DMS53 (cell line): Measurements from ENCODE around the gene SLC39A5.
A peak's percentile ranks its signal among the peaks of the same experiment; 100 is the strongest.
"Not testable (repeated sequence)": the region's sequence is repeated elsewhere in the genome, so short reads cannot be mapped to it uniquely, and the experiment has no call there.

Source experiments
- DNase-seq: peaks from one replicate; lab custom pipeline; 2025; lab: John Stamatoyannopoulos, UW

Gene SLC39A5

DNA sequence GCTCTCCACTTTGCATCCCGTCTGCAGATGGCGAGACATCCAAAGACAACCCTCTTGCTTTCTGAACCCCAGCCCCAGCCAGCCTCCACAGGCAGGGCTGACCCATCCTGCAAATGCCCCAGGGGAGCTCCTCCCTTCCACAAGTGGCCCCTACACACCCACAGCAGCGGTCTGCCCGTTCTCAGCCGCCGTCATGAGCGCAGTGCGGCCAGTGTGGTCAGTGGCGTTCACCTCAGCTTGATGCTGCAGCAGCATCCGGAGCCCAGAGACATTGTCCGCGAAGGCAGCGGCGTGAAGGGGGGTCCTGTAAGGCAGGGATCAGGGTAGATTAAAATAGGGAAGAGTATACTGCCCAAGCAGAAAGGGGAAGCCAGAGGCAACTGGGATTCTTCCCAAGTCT, 14.6 kb downstream of the SLC39A5 start:
- DNase-seq: no peak

DNA sequence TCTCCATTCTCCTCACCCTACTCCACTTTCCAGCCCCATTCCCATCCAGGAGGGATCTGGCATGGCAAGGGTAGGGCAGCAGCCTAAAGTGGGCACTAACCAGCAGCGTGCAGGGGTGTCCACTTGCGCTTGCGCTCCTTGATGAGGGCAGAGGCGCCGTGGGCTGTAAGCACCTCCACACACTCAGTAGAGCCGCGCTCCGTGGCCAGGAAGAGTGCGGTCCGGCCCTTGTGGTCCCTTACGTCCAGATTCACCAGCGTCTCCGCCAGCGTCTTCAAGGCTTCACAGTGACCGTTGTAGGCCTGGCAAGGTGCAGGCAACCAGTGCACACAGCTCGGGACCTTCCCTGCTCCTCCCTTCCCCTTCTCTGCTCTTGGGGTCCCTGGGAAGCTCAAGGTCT, 18.1 kb downstream of the SLC39A5 start:
- DNase-seq: no peak

DNA sequence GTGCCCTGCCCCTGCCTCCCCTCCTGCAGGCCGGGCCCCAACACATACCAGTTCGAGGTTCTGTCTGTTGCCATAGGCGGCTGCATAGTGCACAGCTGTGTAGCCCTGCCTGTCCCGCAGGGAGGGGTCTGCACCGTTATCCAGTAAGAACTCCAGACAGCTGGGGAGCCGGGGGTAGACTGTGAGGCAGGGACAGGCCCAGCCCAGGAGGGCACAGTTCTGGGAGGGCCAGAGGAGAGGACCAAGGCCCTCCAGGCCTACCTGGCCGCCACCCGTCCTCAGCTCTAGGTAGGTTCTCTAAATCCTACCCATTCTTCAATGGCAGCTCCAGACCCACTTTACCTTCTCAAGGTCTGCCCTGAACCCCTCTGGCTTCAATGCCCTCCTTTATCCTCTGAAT, 18.9 kb downstream of the SLC39A5 start:
- no peak for DNase-seq

- DNase-seq: no peak
Observed at GRCh38 chr12:56252649-56253048, 22.8 kb downstream of the SLC39A5 start.

DNA sequence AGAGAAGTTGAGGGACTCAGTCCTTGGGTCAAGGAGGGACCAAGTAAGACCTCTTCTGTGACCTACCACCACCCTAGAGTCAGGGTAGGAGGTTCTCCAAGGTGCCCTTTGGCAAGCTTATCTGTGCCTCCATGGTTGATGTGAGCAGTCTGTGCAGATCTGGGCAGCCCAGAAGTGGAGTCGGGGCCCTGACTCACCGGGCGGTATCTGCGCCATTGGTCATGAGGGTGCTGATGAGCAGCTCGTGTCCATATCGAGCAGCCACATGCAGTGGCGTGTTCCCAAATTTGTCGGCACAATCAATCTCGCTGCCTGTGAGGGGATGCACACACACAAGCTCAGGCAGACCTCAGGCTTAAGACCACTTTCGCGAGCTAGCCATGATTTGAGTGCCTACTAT, 23.2 kb downstream of the SLC39A5 start:
- DNase-seq: no peak

DNA sequence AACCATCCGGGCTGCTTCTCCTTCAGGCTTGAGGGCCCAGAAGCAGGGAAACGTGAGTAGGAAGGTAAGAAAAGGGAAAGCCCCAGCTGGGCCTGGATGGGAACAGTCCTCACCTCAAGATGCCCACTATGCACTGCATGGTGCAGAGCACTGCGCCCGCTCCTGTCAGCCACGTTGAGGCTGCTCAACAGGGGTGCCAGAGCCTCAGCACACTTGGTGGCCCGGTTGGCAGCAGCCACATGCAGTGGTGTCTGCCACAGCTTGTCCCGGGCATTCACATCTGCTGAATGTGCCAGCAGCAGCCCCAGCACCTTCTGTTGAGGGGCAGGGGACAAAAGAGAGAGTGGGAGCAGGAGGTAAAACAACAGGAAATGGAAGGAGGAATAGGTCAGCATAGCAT, 25.8 kb downstream of the SLC39A5 start:
- no peak for DNase-seq

DNA sequence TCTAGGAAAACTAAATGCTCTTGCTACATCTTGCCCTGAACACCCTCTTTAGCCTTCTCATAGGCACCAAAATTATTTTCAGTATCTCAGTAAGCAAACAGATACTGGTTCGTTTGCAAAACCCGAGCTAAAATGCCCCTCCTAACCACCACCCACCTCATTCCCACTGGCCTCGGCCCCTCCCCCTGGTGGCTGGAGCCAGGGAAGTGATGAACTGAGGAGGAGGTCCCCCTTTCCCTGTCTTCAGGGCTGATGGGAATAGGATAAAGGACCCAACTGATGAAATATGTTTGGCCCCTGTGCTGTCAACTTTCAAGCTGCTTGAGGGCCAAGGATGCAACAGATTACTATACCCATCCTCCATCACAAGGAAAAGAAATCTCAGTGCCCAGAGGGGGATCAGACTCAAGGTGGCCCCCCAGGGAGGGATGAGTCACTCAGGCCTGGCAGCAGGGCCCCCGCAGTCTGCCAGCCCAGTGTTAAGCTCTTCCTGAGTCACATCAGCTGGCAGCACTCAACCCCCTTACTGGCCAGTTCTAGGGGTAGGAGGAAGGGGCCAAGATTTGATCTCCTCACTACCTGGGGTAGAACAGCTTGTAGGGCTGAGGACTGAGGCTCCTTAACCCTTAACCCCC, 26.6 kb downstream of the SLC39A5 start:
- DNase-seq: no peak

GRCh38 chr12:56257071-56257470, 27.2 kb downstream of the SLC39A5 start:
- no peak for DNase-seq

- peak; percentile 54 for DNase-seq
Observed at GRCh38 chr12:56257491-56258067, 27.7 kb downstream of the SLC39A5 start.

GRCh38 chr12:56258068-56258819, 28.4 kb downstream of the SLC39A5 start, which contains the start of gene ANKRD52:
ANKRD52 (minus strand) TSS chr12:56258384; CDS start chr12:56258269, 115 bp downstream.
- peak; percentile 87 for DNase-seq

GRCh38 chr12:56258820-56259183, 29.0 kb downstream of the SLC39A5 start:
- no peak for DNase-seq

DNA sequence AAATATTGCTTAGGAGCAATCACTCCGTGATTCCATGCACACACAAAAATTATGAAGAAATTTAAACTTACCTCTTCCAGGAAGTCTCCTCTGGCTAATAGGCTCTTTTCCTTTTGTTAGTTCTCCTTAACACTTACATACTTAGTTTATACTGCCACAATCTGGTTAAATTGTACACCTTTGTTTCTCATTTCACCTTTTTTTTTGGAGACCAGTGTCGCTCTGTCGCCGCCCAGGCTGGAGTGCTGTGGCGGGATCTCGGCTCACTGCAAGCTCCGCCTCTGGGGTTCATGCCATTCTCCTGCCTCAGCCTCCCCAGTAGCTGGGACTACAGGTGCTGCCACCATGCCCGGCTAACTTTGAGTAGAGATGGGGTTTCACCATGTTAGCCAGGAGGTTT, 30.5 kb downstream of the SLC39A5 start:
- DNase-seq: no peak

GRCh38 chr12:56260921-56261320, 31.1 kb downstream of the SLC39A5 start:
- DNase-seq: no peak

- no peak for DNase-seq
Observed at GRCh38 chr12:56261503-56262232, 31.8 kb downstream of the SLC39A5 start.

- peak; percentile 18 for DNase-seq
Observed at GRCh38 chr12:56262955-56263354, 33.1 kb downstream of the SLC39A5 start.

DNA sequence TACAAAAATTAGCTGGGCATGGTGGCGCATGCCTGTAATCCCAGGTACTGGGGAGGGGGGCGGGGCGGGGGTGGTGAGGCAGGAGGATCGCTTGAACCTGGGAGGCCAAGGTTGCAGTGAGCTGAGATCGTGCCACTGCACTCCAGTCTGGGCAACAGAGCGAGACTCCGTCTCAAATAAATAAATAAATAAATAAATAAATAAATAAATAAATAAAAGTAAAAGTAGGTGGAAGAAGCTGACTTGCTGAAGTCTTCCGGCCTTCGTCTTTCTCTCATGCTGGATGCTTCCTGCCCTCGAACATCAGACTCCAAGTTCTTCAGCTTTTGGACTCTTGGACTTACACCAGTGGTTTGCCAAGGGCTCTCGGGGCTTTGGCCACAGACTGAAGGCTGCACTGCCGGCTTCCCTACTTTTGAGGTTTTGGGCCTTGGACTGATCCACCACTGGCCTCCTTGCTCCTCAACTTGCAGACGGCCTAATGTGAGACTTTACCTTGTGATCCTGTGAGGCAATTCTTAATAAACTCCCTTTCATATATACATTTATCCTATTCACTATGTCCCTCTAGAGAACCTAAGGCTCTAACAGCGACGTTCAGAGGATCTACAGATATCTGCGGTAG, 36.3 kb downstream of the SLC39A5 start:
- not testable (repeated sequence) for DNase-seq

GRCh38 chr12:56266693-56267442, 37.0 kb downstream of the SLC39A5 start, which contains the start of gene COQ10A:
COQ10A (plus strand) TSS chr12:56266942; CDS start chr12:56267119, 177 bp downstream.
- DNase-seq: peak; percentile 95

DNA sequence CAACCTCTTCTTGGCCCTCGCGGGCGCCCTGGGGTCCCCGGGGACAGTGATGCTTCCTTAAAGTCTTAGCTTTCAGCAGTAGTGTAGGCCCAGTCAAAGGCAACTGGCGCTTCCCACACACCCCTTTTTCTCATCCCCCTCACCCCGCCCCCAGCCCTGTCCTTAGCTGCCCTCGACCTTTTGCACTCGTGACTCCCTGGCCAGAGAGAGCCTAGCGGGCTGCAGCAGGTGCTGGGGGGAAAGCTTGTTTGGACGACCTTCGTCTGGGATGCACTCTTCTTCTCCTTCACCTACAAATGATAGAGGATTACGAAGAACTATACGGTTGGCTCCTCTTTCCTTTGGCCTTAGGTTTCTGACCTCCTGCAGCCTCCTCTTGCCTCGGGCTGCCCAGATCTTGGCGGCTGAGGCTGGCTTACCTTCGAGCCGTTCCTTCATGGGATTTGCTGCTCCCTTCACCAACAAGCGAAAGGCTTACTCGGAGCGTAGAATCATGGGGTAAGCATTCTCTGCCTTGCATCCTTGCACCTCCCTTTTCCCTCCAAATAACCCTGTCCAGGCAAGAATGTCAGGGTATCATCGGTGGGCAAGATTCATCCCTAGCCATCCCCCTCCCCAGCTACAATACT, 37.7 kb downstream of the SLC39A5 start:
- DNase-seq: peak; percentile 49

GRCh38 chr12:56271031-56271430, 41.2 kb downstream of the SLC39A5 start:
- DNase-seq: peak; percentile 27

DNA sequence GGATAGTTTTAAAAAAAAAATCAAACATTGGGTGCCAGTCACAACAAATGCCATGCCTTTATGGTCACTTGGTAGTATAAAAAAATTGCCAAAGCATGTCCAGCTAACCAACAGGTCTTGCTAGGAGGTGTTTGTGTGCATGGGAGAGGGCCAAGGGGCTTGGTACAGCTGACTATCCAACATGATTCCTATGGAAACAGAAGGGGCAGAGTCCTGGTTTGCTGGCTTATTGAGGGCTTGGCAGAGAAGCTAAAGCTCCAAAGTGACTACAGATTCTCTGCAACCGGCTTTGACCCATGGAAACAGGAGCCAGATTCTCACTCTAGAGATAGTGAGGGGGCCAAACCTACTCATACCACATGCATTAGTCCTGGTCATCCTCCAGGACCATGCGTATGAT, 42.6 kb downstream of the SLC39A5 start:
- not testable (repeated sequence) for DNase-seq

DNA sequence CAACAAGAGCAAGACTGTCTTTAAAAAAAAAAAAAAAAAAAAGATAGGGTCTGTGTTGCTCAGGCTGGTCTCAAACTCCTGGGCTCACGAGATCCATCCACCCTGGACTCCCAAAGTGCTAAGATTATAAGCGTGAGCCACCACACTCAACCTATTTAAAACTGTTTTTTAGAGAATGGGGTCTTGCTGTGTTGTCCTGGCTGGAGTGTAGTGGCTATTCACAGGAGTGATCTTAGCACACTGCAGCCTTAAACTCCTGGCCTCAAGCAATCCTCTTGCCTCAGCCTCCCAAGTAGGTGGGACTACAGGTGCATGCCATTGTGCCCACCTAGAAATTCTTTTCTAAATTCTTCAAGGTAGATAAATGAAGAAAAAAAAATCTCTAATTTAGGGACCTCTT, 44.4 kb downstream of the SLC39A5 start:
- no peak for DNase-seq
